Measurements from ENCODE around the gene PCDHGA1. TPM values are rescaled to one million over a fixed set of nuclear protein-coding genes. Genes with fewer than 3 reads are reported as not detected.
"Not testable (repeated sequence)": the region's sequence is repeated elsewhere in the genome, so short reads cannot be mapped to it uniquely, and the experiment has no call there.

The PCDHGA1 gene
- total RNA-seq, 4 donors from 2014 or later, result 0.65 to 0.97 (median 0.71) TPM

GRCh38 chr5:141397756-141398551, 67.6 kb downstream of the PCDHGA1 start, which contains the start of gene PCDHGB5:
Gene PCDHGB5, plus strand, starts transcription at chr5:141397947. Its CDS starts 181 bp downstream, at chr5:141398128.
- peaks cover 0 to 11% (median 4%) of the 10 kb centered on the region in 3 donors for H3K27me3 ChIP-seq
- H3K36me3 ChIP-seq; in situ Hi-C loops (cut with MboI; ENCODE audit: low sequenced_read_pairs in 4 of 4); H3K9me3 ChIP-seq; intact Hi-C loops (cut with DNase I; ENCODE audit: low total_unique reads): not testable (repeated sequence)
- TF ChIP-seq CTCF (IDR thresholded peaks at IDR 0.05 in 4 of 5, conservative IDR thresholded peaks at IDR 0.05 in 1 of 5) (peak; percentile 60 to 81 (median 66)), POLR2A (IDR thresholded peaks at IDR 0.05) (peak in 1 of 2 donors; percentile 39)
- DNase-seq (peak in 1 of 2 donors; percentile 41), ATAC-seq (peak; percentile 82 to 86)
- peak within 1 kb of the TSS; percentile 59 to 71 (median 67) for H3K27ac ChIP-seq
- H3K4me1 ChIP-seq, result peaks cover 9 to 13% of the 10 kb centered on the region in 2 donors
- peak within 1 kb of the TSS; percentile 50 to 58 (median 52) for H3K4me3 ChIP-seq

- H3K36me3 ChIP-seq, result peaks cover 0 to 4% of the 10 kb centered on the region in 2 donors
- ATAC-seq (peak in 1 of 2 donors; percentile 35), DNase-seq (no peak)
- TF ChIP-seq POLR2A (IDR thresholded peaks at IDR 0.05) (no peak), CTCF (IDR thresholded peaks at IDR 0.05 in 4 of 5, conservative IDR thresholded peaks at IDR 0.05 in 1 of 5) (peak in 2 of 5 experiments; percentile 14 to 38)
- in situ Hi-C loops (cut with MboI; ENCODE audit: low sequenced_read_pairs in 4 of 4) (no loop called here), intact Hi-C loops (cut with DNase I; ENCODE audit: low total_unique reads) (no loop called here)
- H3K27me3 ChIP-seq, result peaks cover 0 to 11% (median 4%) of the 10 kb centered on the region in 3 donors
- H3K4me1 ChIP-seq, result peaks cover 11 to 17% of the 10 kb centered on the region in 2 donors
- peaks cover 0 to 6% (median 0%) of the 10 kb centered on the region in 3 donors for H3K9me3 ChIP-seq
- H3K27ac ChIP-seq, result peak overlapping the region in 1 of 4 donors; percentile 15
- peak overlapping the region; percentile 11 to 44 (median 32) for H3K4me3 ChIP-seq
Observed at GRCh38 chr5:141398608-141399007, 68.3 kb downstream of the PCDHGA1 start.

GRCh38 chr5:141399555-141400258, 69.4 kb downstream of the PCDHGA1 start:
- ATAC-seq (no peak), DNase-seq (no peak)
- Histone ChIP-seq H3K4me3 (peak overlapping the region in 2 of 4 donors; percentile 17 to 44), H3K9me3 (peaks cover 0 to 6% (median 0%) of the 10 kb centered on the region in 3 donors), H3K36me3 (peaks cover 0 to 4% of the 10 kb centered on the region in 2 donors), H3K4me1 (peaks cover 11 to 17% of the 10 kb centered on the region in 2 donors), H3K27ac (no peak overlapping the region), H3K27me3 (peaks cover 0 to 6% (median 4%) of the 10 kb centered on the region in 3 donors)
- intact Hi-C loops (cut with DNase I; ENCODE audit: low total_unique reads) (no loop called here), in situ Hi-C loops (cut with MboI; ENCODE audit: low sequenced_read_pairs in 4 of 4) (no loop called here)
- TF ChIP-seq CTCF (IDR thresholded peaks at IDR 0.05 in 4 of 5, conservative IDR thresholded peaks at IDR 0.05 in 1 of 5) (no peak), POLR2A (IDR thresholded peaks at IDR 0.05) (no peak)

- Histone ChIP-seq H3K9me3 (peaks cover 0 to 6% (median 0%) of the 10 kb centered on the region in 3 donors), H3K27me3 (peaks cover 0 to 4% (median 0%) of the 10 kb centered on the region in 3 donors), H3K4me3 (peak within 1 kb of the TSS; percentile 29 to 45 (median 37)), H3K27ac (no peak within 1 kb of the TSS), H3K36me3 (peaks cover 0 to 4% of the 10 kb centered on the region in 2 donors), H3K4me1 (peaks cover 14 to 15% of the 10 kb centered on the region in 2 donors)
- intact Hi-C loops (cut with DNase I; ENCODE audit: low total_unique reads) (no loop called here), in situ Hi-C loops (cut with MboI; ENCODE audit: low sequenced_read_pairs in 4 of 4) (no loop called here)
- no peak for TF ChIP-seq POLR2A (IDR thresholded peaks at IDR 0.05)
- peak in 4 of 5 experiments; percentile 35 to 46 (median 40) for TF ChIP-seq CTCF (IDR thresholded peaks at IDR 0.05 in 4 of 5, conservative IDR thresholded peaks at IDR 0.05 in 1 of 5)
- no peak for DNase-seq
- peak; percentile 55 to 63 for ATAC-seq
Observed at GRCh38 chr5:141402553-141403243, 72.4 kb downstream of the PCDHGA1 start, which contains the start of gene PCDHGA9. Gene PCDHGA9, plus strand, starts transcription at chr5:141402778. Its CDS starts 175 bp downstream, at chr5:141402953.
